ENCODE results near the gene SEC23IP. TPM values are rescaled to one million over a fixed set of nuclear protein-coding genes. Genes with fewer than 3 reads are reported as not detected.

The SEC23IP gene
- total RNA-seq, 1 donor from 2014 or later, result 58.6 TPM

- Histone ChIP-seq H3K27ac (peak overlapping the region; percentile 79), H3K4me3 (peak overlapping the region; percentile 63), H3K9me3 (no peaks in the 10 kb centered on the region), H3K27me3 (no peaks in the 10 kb centered on the region), H3K4me1 (peaks cover 37% of the 10 kb centered on the region), H3K36me3 (peaks cover 4% of the 10 kb centered on the region)
- no peak for DNase-seq
- TF ChIP-seq, protein P1, sequence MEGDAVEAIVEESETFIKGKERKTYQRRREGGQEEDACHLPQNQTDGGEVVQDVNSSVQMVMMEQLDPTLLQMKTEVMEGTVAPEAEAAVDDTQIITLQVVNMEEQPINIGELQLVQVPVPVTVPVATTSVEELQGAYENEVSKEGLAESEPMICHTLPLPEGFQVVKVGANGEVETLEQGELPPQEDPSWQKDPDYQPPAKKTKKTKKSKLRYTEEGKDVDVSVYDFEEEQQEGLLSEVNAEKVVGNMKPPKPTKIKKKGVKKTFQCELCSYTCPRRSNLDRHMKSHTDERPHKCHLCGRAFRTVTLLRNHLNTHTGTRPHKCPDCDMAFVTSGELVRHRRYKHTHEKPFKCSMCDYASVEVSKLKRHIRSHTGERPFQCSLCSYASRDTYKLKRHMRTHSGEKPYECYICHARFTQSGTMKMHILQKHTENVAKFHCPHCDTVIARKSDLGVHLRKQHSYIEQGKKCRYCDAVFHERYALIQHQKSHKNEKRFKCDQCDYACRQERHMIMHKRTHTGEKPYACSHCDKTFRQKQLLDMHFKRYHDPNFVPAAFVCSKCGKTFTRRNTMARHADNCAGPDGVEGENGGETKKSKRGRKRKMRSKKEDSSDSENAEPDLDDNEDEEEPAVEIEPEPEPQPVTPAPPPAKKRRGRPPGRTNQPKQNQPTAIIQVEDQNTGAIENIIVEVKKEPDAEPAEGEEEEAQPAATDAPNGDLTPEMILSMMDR (IDR thresholded peaks at IDR 0.05), result no peak
- intact Hi-C loops (cut with DNase I), result no loop called here
- ATAC-seq, result no peak
Observed at GRCh38 chr10:119893074-119893473, 544 bp downstream of the SEC23IP start.

GRCh38 chr10:119893845-119894427, 1.4 kb downstream of the SEC23IP start:
- H3K36me3 ChIP-seq, result peaks cover 10% of the 10 kb centered on the region
- H3K4me1 ChIP-seq, result peaks cover 40% of the 10 kb centered on the region
- peak overlapping the region; percentile 63 for H3K4me3 ChIP-seq
- TF ChIP-seq, protein P1 (IDR thresholded peaks at IDR 0.05), result no peak
- H3K27me3 ChIP-seq, result no peaks in the 10 kb centered on the region
- peak overlapping the region; percentile 79 for H3K27ac ChIP-seq
- DNase-seq, result no peak
- no peak for ATAC-seq
- intact Hi-C loops (cut with DNase I), result no loop called here
- H3K9me3 ChIP-seq, result no peaks in the 10 kb centered on the region

GRCh38 chr10:119896061-119896655, 3.6 kb downstream of the SEC23IP start:
- no peak overlapping the region for H3K4me3 ChIP-seq
- H3K4me1 ChIP-seq, result peaks cover 48% of the 10 kb centered on the region
- H3K27ac ChIP-seq, result peak overlapping the region; percentile 48
- no peak for DNase-seq
- TF ChIP-seq, protein P1 (IDR thresholded peaks at IDR 0.05), result no peak
- peaks cover 20% of the 10 kb centered on the region for H3K36me3 ChIP-seq
- peak; percentile 37 for ATAC-seq
- no peaks in the 10 kb centered on the region for H3K9me3 ChIP-seq
- H3K27me3 ChIP-seq, result no peaks in the 10 kb centered on the region
- intact Hi-C loops (cut with DNase I), result no loop called here

DNA sequence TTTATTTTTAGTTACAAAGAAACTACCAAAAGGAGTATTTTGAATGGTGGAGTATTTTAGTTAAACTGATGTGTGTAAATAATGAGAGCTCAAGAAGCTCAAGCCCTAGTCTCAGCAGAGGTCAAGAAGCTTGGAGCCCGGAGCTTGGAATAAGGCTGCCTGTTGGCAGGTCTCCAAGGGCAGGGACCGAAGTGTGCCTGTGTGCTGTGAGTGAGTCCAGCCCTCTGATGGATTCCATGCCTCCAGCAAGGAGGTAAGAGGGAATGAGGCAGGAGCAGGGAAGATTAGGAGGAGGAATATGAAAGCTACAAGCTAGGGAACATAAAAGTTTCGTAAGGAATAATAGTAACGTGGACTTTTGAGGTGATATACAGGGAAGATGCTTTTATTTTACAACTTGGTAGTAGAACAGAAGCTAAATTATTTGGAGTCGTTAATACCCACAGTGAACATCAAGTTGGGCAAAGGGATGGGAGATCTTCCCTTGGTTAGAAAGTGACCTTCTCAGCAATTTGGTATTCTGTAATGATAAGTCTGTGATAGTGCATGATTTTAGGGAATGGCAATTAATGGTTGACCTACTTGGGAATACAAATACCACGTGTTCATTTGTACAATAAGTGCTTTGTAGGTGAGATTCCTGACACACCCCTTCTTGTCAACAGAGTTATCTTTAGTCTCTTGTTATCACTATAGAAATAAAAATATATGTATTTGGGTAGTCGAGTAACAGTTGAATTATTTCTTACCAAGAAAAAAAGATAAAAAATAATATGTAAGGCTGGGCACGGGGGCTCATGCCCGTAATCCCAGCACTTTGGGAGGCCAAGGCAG, 4.6 kb downstream of the SEC23IP start:
- H3K4me1 ChIP-seq, result peaks cover 48% of the 10 kb centered on the region

DNA sequence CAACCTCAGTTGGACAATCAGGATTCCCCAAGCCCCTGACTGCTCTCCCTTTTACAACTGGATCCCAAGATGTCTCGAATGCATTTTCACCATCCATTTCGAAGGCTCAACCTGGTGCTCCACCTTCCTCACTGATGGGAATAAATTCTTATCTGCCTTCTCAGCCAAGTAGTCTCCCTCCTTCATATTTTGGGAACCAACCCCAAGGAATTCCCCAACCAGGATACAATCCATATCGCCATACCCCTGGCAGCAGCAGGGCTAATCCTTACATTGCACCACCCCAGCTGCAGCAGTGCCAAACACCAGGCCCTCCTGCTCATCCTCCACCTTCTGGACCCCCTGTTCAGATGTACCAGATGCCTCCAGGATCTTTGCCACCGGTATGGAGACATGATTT, 6.0 kb downstream of the SEC23IP start:
- TF ChIP-seq, protein P1 (IDR thresholded peaks at IDR 0.05), result no peak
- peaks cover 37% of the 10 kb centered on the region for H3K36me3 ChIP-seq
- DNase-seq (no peak), ATAC-seq (no peak)
- H3K9me3 ChIP-seq, result no peaks in the 10 kb centered on the region
- H3K4me1 ChIP-seq, result peaks cover 45% of the 10 kb centered on the region
- no peak overlapping the region for H3K27ac ChIP-seq
- no peaks in the 10 kb centered on the region for H3K27me3 ChIP-seq
- no peak overlapping the region for H3K4me3 ChIP-seq
- intact Hi-C loops (cut with DNase I), result no loop called here

More for the DNA sequence above, 4.6 kb downstream of the SEC23IP start:
- H3K27ac ChIP-seq, result no peak overlapping the region
- peak; percentile 51 for ATAC-seq
- no peaks in the 10 kb centered on the region for H3K9me3 ChIP-seq
- H3K36me3 ChIP-seq, result peaks cover 22% of the 10 kb centered on the region
- no peaks in the 10 kb centered on the region for H3K27me3 ChIP-seq
- H3K4me3 ChIP-seq, result no peak overlapping the region
- intact Hi-C loops (cut with DNase I), result no loop called here
- TF ChIP-seq, protein P1 (IDR thresholded peaks at IDR 0.05), result no peak
- DNase-seq, result peak; percentile 85

All from upper lobe of right lung (tissue), 1 donor.